IgD-negative memory B cell (primary cell): ENCODE measurements around the gene CATSPERZ. TPM values are rescaled to one million over a fixed set of nuclear protein-coding genes. Genes with fewer than 3 reads are reported as not detected.
A peak's percentile ranks its signal among the peaks of the same experiment; 100 is the strongest.

ENCODE experiments used
- H3K27ac Mint-ChIP-seq, 3 donors: one replicate each; pipeline ENCODE4 v1.8.0; 2020 to 2022; ENCODE audit warnings: mild to moderate bottlenecking in 3 of 3, mixed read lengths in 3 of 3, moderate library complexity in 1 of 3
- H3K27me3 Mint-ChIP-seq: one replicate; pipeline ENCODE4 v1.8.0; 2021; ENCODE audit warnings: mixed read lengths
- H3K36me3 Mint-ChIP-seq: one replicate; pipeline ENCODE4 v1.8.0; 2020; ENCODE audit warnings: mild to moderate bottlenecking, mixed read lengths
- H3K4me1 Mint-ChIP-seq, 3 donors: one replicate each; pipeline ENCODE4 v1.8.0; 2020 to 2022; ENCODE audit warnings: mixed read lengths in 3 of 3, mild to moderate bottlenecking in 1 of 3
- H3K4me3 Mint-ChIP-seq, 4 donors: one replicate each; pipeline ENCODE4 v1.8.0; 2020 to 2022; ENCODE audit warnings: mild to moderate bottlenecking in 4 of 4, mixed read lengths in 4 of 4, moderate library complexity in 3 of 4
- H3K9me3 Mint-ChIP-seq, 3 donors: one replicate each; pipeline ENCODE4 v1.8.0; 2020 to 2021; ENCODE audit warnings: mixed read lengths in 3 of 3, mild to moderate bottlenecking in 1 of 3
- polyA plus RNA-seq: library from polyadenylated mRNA; unstranded; fragments of 300-500 nt; fragmentation: Illumina TruSeq; gene quantifications from one replicate; pipeline ENCODE4 v1.2.3, GENCODE V29; 2021

The CATSPERZ gene
- polyA plus RNA-seq = not detected

- Mint-ChIP-seq H3K9me3 (no peaks in the 10 kb centered on the region), H3K36me3 (no peaks in the 10 kb centered on the region), H3K27ac (peak within 1 kb of the TSS; percentile 84 to 93 (median 90)), H3K4me3 (peak within 1 kb of the TSS; percentile 74 to 93 (median 91)), H3K4me1 (peaks cover 12 to 17% (median 15%) of the 10 kb centered on the region in 3 donors), H3K27me3 (peaks cover 46% of the 10 kb centered on the region)
Observed at GRCh38 chr11:64299847-64300648, at the start of gene CATSPERZ. CATSPERZ (plus strand) TSS chr11:64300358; CDS start chr11:64300411, 53 bp downstream.

- Mint-ChIP-seq H3K27me3 (no peaks in the 10 kb centered on the region), H3K27ac (peak overlapping the region in 2 of 3 donors; percentile 59 to 73), H3K4me3 (peak overlapping the region in 3 of 4 donors; percentile 91 to 92 (median 91)), H3K9me3 (no peaks in the 10 kb centered on the region), H3K4me1 (peaks cover 0 to 11% (median 10%) of the 10 kb centered on the region in 3 donors), H3K36me3 (no peaks in the 10 kb centered on the region)
Observed at GRCh38 chr11:64250415-64251015, 49.6 kb upstream of the CATSPERZ start.

GRCh38 chr11:64251016-64251752, 49.0 kb upstream of the CATSPERZ start, which contains the start of gene PLCB3:
PLCB3 (plus strand) TSS chr11:64251530; CDS start chr11:64251650, 120 bp downstream.
- no peaks in the 10 kb centered on the region for H3K9me3 Mint-ChIP-seq
- peak within 1 kb of the TSS; percentile 81 to 94 (median 88) for H3K4me3 Mint-ChIP-seq
- H3K27me3 Mint-ChIP-seq = no peaks in the 10 kb centered on the region
- H3K27ac Mint-ChIP-seq = peak within 1 kb of the TSS; percentile 50 to 86 (median 59)
- H3K36me3 Mint-ChIP-seq = no peaks in the 10 kb centered on the region
- peaks cover 0 to 8% (median 8%) of the 10 kb centered on the region in 3 donors for H3K4me1 Mint-ChIP-seq

GRCh38 chr11:64251753-64252002, 48.5 kb upstream of the CATSPERZ start:
- Mint-ChIP-seq H3K27me3 (no peaks in the 10 kb centered on the region), H3K9me3 (no peaks in the 10 kb centered on the region), H3K4me1 (peaks cover 0 to 8% (median 8%) of the 10 kb centered on the region in 3 donors), H3K4me3 (peak overlapping the region; percentile 70 to 94 (median 86)), H3K27ac (peak overlapping the region in 1 of 3 donors; percentile 34), H3K36me3 (no peaks in the 10 kb centered on the region)

- H3K27ac Mint-ChIP-seq = peak overlapping the region in 1 of 3 donors; percentile 34
- no peaks in the 10 kb centered on the region for H3K9me3 Mint-ChIP-seq
- peaks cover 0 to 8% (median 8%) of the 10 kb centered on the region in 3 donors for H3K4me1 Mint-ChIP-seq
- H3K4me3 Mint-ChIP-seq = peak overlapping the region; percentile 70 to 94 (median 86)
- H3K27me3 Mint-ChIP-seq = no peaks in the 10 kb centered on the region
- no peaks in the 10 kb centered on the region for H3K36me3 Mint-ChIP-seq
Observed at GRCh38 chr11:64252003-64252872, 47.9 kb upstream of the CATSPERZ start.

- Mint-ChIP-seq H3K4me3 (peak overlapping the region in 3 of 4 donors; percentile 21 to 59 (median 28)), H3K27me3 (no peaks in the 10 kb centered on the region), H3K4me1 (peaks cover 0 to 8% (median 5%) of the 10 kb centered on the region in 3 donors), H3K9me3 (no peaks in the 10 kb centered on the region), H3K27ac (no peak overlapping the region), H3K36me3 (no peaks in the 10 kb centered on the region)
Observed at GRCh38 chr11:64253043-64253442, 47.1 kb upstream of the CATSPERZ start.

GRCh38 chr11:64253481-64253880, 46.7 kb upstream of the CATSPERZ start:
- Mint-ChIP-seq H3K27ac (no peak overlapping the region), H3K4me1 (peaks cover 0 to 8% (median 5%) of the 10 kb centered on the region in 3 donors), H3K4me3 (peak overlapping the region in 1 of 4 donors; percentile 59)

GRCh38 chr11:64254326-64254725, 45.8 kb upstream of the CATSPERZ start:
- peak overlapping the region in 1 of 4 donors; percentile 59 for H3K4me3 Mint-ChIP-seq
- H3K36me3 Mint-ChIP-seq = no peaks in the 10 kb centered on the region
- H3K27me3 Mint-ChIP-seq = no peaks in the 10 kb centered on the region
- H3K27ac Mint-ChIP-seq = no peak overlapping the region
- H3K4me1 Mint-ChIP-seq = peaks cover 0 to 8% (median 5%) of the 10 kb centered on the region in 3 donors
- no peaks in the 10 kb centered on the region for H3K9me3 Mint-ChIP-seq

More at GRCh38 chr11:64253481-64253880, 46.7 kb upstream of the CATSPERZ start:
- Mint-ChIP-seq H3K9me3 (no peaks in the 10 kb centered on the region), H3K36me3 (no peaks in the 10 kb centered on the region), H3K27me3 (no peaks in the 10 kb centered on the region)

- Mint-ChIP-seq H3K4me1 (peaks cover 0 to 12% (median 8%) of the 10 kb centered on the region in 3 donors), H3K27me3 (no peaks in the 10 kb centered on the region), H3K4me3 (no peak overlapping the region), H3K36me3 (no peaks in the 10 kb centered on the region), H3K27ac (no peak overlapping the region), H3K9me3 (no peaks in the 10 kb centered on the region)
Observed at GRCh38 chr11:64255135-64256128, 44.7 kb upstream of the CATSPERZ start.

- no peaks in the 10 kb centered on the region for H3K9me3 Mint-ChIP-seq
- no peak overlapping the region for H3K4me3 Mint-ChIP-seq
- H3K27me3 Mint-ChIP-seq = no peaks in the 10 kb centered on the region
- H3K27ac Mint-ChIP-seq = no peak overlapping the region
- no peaks in the 10 kb centered on the region for H3K36me3 Mint-ChIP-seq
- peaks cover 0 to 11% (median 8%) of the 10 kb centered on the region in 3 donors for H3K4me1 Mint-ChIP-seq
Observed at GRCh38 chr11:64256300-64256699, 43.9 kb upstream of the CATSPERZ start.

- peaks cover 0 to 7% (median 3%) of the 10 kb centered on the region in 3 donors for H3K4me1 Mint-ChIP-seq
- H3K27me3 Mint-ChIP-seq = no peaks in the 10 kb centered on the region
- no peaks in the 10 kb centered on the region for H3K9me3 Mint-ChIP-seq
- H3K36me3 Mint-ChIP-seq = peaks cover 2% of the 10 kb centered on the region
- no peak overlapping the region for H3K4me3 Mint-ChIP-seq
- H3K27ac Mint-ChIP-seq = no peak overlapping the region
Observed at GRCh38 chr11:64258356-64258755, 41.8 kb upstream of the CATSPERZ start.

- H3K9me3 Mint-ChIP-seq = no peaks in the 10 kb centered on the region
- peaks cover 0 to 7% (median 3%) of the 10 kb centered on the region in 3 donors for H3K4me1 Mint-ChIP-seq
- peak overlapping the region in 1 of 4 donors; percentile 68 for H3K4me3 Mint-ChIP-seq
- peaks cover 2% of the 10 kb centered on the region for H3K36me3 Mint-ChIP-seq
- H3K27ac Mint-ChIP-seq = peak overlapping the region in 1 of 3 donors; percentile 54
- H3K27me3 Mint-ChIP-seq = no peaks in the 10 kb centered on the region
Observed at GRCh38 chr11:64258946-64259532, 41.1 kb upstream of the CATSPERZ start.

GRCh38 chr11:64259533-64260067, 40.6 kb upstream of the CATSPERZ start:
- H3K36me3 Mint-ChIP-seq = peaks cover 2% of the 10 kb centered on the region
- peak overlapping the region in 2 of 3 donors; percentile 54 to 66 for H3K27ac Mint-ChIP-seq
- H3K27me3 Mint-ChIP-seq = no peaks in the 10 kb centered on the region
- H3K4me3 Mint-ChIP-seq = peak overlapping the region in 2 of 4 donors; percentile 6 to 68
- no peaks in the 10 kb centered on the region for H3K9me3 Mint-ChIP-seq
- H3K4me1 Mint-ChIP-seq = peaks cover 0 to 7% (median 3%) of the 10 kb centered on the region in 3 donors
